ENCODE measurements around the gene SYT6.

Gene SYT6

GRCh38 chr1:114153261-114154145 lies at the start of gene SYT6:
SYT6 (minus strand) TSS chr1:114153869; CDS start chr1:114153772, 97 bp downstream.
- no peak for DNase-seq (ENCODE audit: low read depth)

- no peak for DNase-seq (ENCODE audit: low read depth)
Observed at GRCh38 chr1:114201486-114201885, 47.8 kb upstream of the SYT6 start.

- DNase-seq (ENCODE audit: low read depth), result no peak
Observed at GRCh38 chr1:114199017-114199594, 45.4 kb upstream of the SYT6 start.

GRCh38 chr1:114196992-114197907 lies 43.6 kb upstream of the SYT6 start:
- DNase-seq (ENCODE audit: low read depth), result no peak

- no peak for DNase-seq (ENCODE audit: low read depth)
Observed at GRCh38 chr1:114195819-114196218, 42.1 kb upstream of the SYT6 start.

GRCh38 chr1:114192328-114192727 lies 38.7 kb upstream of the SYT6 start:
- DNase-seq (ENCODE audit: low read depth), result no peak

GRCh38 chr1:114189398-114189797 lies 35.7 kb upstream of the SYT6 start:
- DNase-seq (ENCODE audit: low read depth), result no peak

GRCh38 chr1:114181356-114181755 lies 27.7 kb upstream of the SYT6 start:
- no peak for DNase-seq (ENCODE audit: low read depth)

- no peak for DNase-seq (ENCODE audit: low read depth)
Observed at GRCh38 chr1:114180742-114181141, 27.1 kb upstream of the SYT6 start.

GRCh38 chr1:114178936-114179335 lies 25.3 kb upstream of the SYT6 start:
- DNase-seq (ENCODE audit: low read depth), result no peak

- DNase-seq (ENCODE audit: low read depth), result no peak
Observed at GRCh38 chr1:114177282-114177681, 23.6 kb upstream of the SYT6 start.

GRCh38 chr1:114176366-114176765 lies 22.7 kb upstream of the SYT6 start:
- no peak for DNase-seq (ENCODE audit: low read depth)

- no peak for DNase-seq (ENCODE audit: low read depth)
Observed at GRCh38 chr1:114173680-114174079, 20.0 kb upstream of the SYT6 start.

- no peak for DNase-seq (ENCODE audit: low read depth)
Observed at GRCh38 chr1:114169509-114169908, 15.8 kb upstream of the SYT6 start.

GRCh38 chr1:114167226-114167625 lies 13.6 kb upstream of the SYT6 start:
- DNase-seq (ENCODE audit: low read depth), result no peak

- DNase-seq (ENCODE audit: low read depth), result no peak
Observed at GRCh38 chr1:114164840-114165543, 11.3 kb upstream of the SYT6 start.

- DNase-seq (ENCODE audit: low read depth), result no peak
Observed at GRCh38 chr1:114159941-114160340, 6.3 kb upstream of the SYT6 start.

GRCh38 chr1:114157275-114157660 lies 3.6 kb upstream of the SYT6 start:
- no peak for DNase-seq (ENCODE audit: low read depth)

GRCh38 chr1:114156538-114157274 lies 3.0 kb upstream of the SYT6 start:
- no peak for DNase-seq (ENCODE audit: low read depth)

- DNase-seq (ENCODE audit: low read depth), result no peak
Observed at GRCh38 chr1:114155706-114156105, 2.0 kb upstream of the SYT6 start.

- DNase-seq (ENCODE audit: low read depth), result no peak
Observed at GRCh38 chr1:114154963-114155322, 1.3 kb upstream of the SYT6 start.

Measured in T-helper 22 cell (primary cell).